IgD-negative memory B cell (primary cell): ENCODE data around the gene COL4A6. TPM values are rescaled to one million over a fixed set of nuclear protein-coding genes. Genes with fewer than 3 reads are reported as not detected.
A peak's percentile ranks its signal among the peaks of the same experiment; 100 is the strongest.

ENCODE experiments used
- H3K27ac Mint-ChIP-seq, 3 donors: one replicate each; pipeline ENCODE4 v1.8.0; 2020 to 2022; ENCODE audit warnings: mild to moderate bottlenecking in 3 of 3, mixed read lengths in 3 of 3, moderate library complexity in 1 of 3
- H3K27me3 Mint-ChIP-seq: one replicate; pipeline ENCODE4 v1.8.0; 2021; ENCODE audit warnings: mixed read lengths
- H3K36me3 Mint-ChIP-seq: one replicate; pipeline ENCODE4 v1.8.0; 2020; ENCODE audit warnings: mild to moderate bottlenecking, mixed read lengths
- H3K4me1 Mint-ChIP-seq, 3 donors: one replicate each; pipeline ENCODE4 v1.8.0; 2020 to 2022; ENCODE audit warnings: mixed read lengths in 3 of 3, mild to moderate bottlenecking in 1 of 3
- H3K4me3 Mint-ChIP-seq, 4 donors: one replicate each; pipeline ENCODE4 v1.8.0; 2020 to 2022; ENCODE audit warnings: mild to moderate bottlenecking in 4 of 4, mixed read lengths in 4 of 4, moderate library complexity in 3 of 4
- H3K9me3 Mint-ChIP-seq, 3 donors: one replicate each; pipeline ENCODE4 v1.8.0; 2020 to 2021; ENCODE audit warnings: mixed read lengths in 3 of 3, mild to moderate bottlenecking in 1 of 3
- polyA plus RNA-seq: library from polyadenylated mRNA; unstranded; fragments of 300-500 nt; fragmentation: Illumina TruSeq; gene quantifications from one replicate; pipeline ENCODE4 v1.2.3, GENCODE V29; 2021

COL4A6 gene
- polyA plus RNA-seq, 1 donor from 2014 or later, result not detected

DNA sequence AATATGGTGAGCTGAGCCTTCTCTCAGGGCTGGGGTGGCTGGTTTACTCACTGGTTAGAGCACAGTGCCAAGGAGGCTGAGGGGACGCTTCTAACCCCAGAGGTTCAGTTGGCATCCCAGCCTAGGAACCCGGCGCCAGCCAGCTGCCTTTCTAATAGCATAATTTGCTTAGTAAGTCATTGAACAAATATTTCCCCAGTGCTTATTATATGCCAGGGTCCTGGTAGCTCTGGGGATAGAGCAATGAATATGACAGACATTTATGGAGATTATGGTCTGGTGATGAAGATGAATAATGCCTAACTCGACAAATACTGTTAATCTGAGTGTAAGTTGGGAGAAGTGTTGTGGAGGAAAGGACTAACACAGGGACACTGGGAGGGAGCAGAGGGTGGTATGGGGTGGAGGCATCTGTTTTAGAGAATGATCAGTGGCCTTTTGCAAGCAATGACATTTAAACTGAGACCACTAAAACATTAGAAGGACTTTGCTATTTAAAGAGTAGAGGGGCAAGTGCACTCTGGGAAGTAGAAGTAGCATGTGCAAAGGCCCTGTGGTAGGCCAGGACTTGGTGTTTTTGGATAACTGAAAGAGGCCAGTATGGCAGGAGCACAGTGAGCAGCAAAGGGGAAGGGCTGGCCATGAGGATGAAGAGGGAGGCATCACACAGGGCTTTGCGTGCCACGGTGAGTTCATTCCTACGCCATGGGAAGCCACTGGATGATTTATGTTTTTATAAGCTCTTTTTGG lies 274.7 kb downstream of the COL4A6 start:
- Mint-ChIP-seq H3K27me3 (peaks cover 3% of the 10 kb centered on the region), H3K9me3 (peaks cover 0 to 3% (median 0%) of the 10 kb centered on the region in 3 donors), H3K36me3 (peaks cover 1% of the 10 kb centered on the region), H3K27ac (no peak overlapping the region), H3K4me1 (peaks cover 0 to 5% (median 4%) of the 10 kb centered on the region in 3 donors), H3K4me3 (no peak overlapping the region)

DNA sequence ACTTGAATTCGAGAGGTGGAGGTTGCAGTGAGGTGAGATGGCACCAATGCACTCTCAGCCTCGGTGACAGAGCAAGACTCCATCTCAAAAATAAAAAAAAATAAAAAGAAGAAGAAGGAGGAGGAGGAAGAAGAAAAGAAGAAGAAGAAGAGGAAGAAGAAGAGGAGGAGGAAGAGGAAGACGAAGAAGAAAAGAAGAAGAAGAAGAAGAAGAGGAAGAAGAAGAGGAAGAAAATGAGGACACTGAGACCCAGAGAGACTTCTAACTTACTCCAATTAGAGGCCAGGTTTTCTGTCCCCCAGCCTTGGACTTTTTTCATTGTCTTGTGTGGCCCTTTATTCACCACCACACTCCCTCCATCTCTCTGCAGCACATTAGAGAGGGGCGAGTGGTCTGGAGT lies 276.0 kb downstream of the COL4A6 start:
- peaks cover 0 to 3% (median 0%) of the 10 kb centered on the region in 3 donors for H3K9me3 Mint-ChIP-seq
- peaks cover 1% of the 10 kb centered on the region for H3K36me3 Mint-ChIP-seq
- no peak overlapping the region for H3K4me3 Mint-ChIP-seq
- peaks cover 3% of the 10 kb centered on the region for H3K27me3 Mint-ChIP-seq
- H3K4me1 Mint-ChIP-seq, result peaks cover 0 to 4% (median 0%) of the 10 kb centered on the region in 3 donors
- H3K27ac Mint-ChIP-seq, result no peak overlapping the region

- peaks cover 0 to 3% (median 0%) of the 10 kb centered on the region in 3 donors for H3K9me3 Mint-ChIP-seq
- no peak overlapping the region for H3K27ac Mint-ChIP-seq
- peaks cover 0 to 4% (median 0%) of the 10 kb centered on the region in 3 donors for H3K4me1 Mint-ChIP-seq
- no peak overlapping the region for H3K4me3 Mint-ChIP-seq
- H3K27me3 Mint-ChIP-seq, result no peaks in the 10 kb centered on the region
- peaks cover 1% of the 10 kb centered on the region for H3K36me3 Mint-ChIP-seq
Measured at GRCh38 chrX:108160309-108160708, 277.9 kb downstream of the COL4A6 start.

GRCh38 chrX:108159028-108159670 lies 279.1 kb downstream of the COL4A6 start:
- H3K4me1 Mint-ChIP-seq, result peaks cover 0 to 4% (median 0%) of the 10 kb centered on the region in 3 donors
- H3K9me3 Mint-ChIP-seq, result peaks cover 0 to 3% (median 0%) of the 10 kb centered on the region in 3 donors
- H3K27me3 Mint-ChIP-seq, result no peaks in the 10 kb centered on the region
- no peak overlapping the region for H3K4me3 Mint-ChIP-seq
- no peak overlapping the region for H3K27ac Mint-ChIP-seq
- H3K36me3 Mint-ChIP-seq, result peaks cover 1% of the 10 kb centered on the region

GRCh38 chrX:108157628-108158027 lies 280.6 kb downstream of the COL4A6 start:
- peaks cover 1% of the 10 kb centered on the region for H3K36me3 Mint-ChIP-seq
- no peaks in the 10 kb centered on the region for H3K4me1 Mint-ChIP-seq
- no peaks in the 10 kb centered on the region for H3K9me3 Mint-ChIP-seq
- H3K4me3 Mint-ChIP-seq, result no peak overlapping the region
- H3K27me3 Mint-ChIP-seq, result no peaks in the 10 kb centered on the region
- no peak overlapping the region for H3K27ac Mint-ChIP-seq

GRCh38 chrX:108156934-108157466 lies 281.2 kb downstream of the COL4A6 start:
- H3K36me3 Mint-ChIP-seq, result peaks cover 1% of the 10 kb centered on the region
- no peaks in the 10 kb centered on the region for H3K9me3 Mint-ChIP-seq
- H3K4me1 Mint-ChIP-seq, result no peaks in the 10 kb centered on the region
- no peak overlapping the region for H3K4me3 Mint-ChIP-seq
- no peaks in the 10 kb centered on the region for H3K27me3 Mint-ChIP-seq
- no peak overlapping the region for H3K27ac Mint-ChIP-seq

GRCh38 chrX:108156082-108156481 lies 282.1 kb downstream of the COL4A6 start:
- peak overlapping the region in 1 of 3 donors; percentile 60 for H3K27ac Mint-ChIP-seq
- H3K4me1 Mint-ChIP-seq, result no peaks in the 10 kb centered on the region
- H3K36me3 Mint-ChIP-seq, result peaks cover 3% of the 10 kb centered on the region
- no peaks in the 10 kb centered on the region for H3K9me3 Mint-ChIP-seq
- H3K27me3 Mint-ChIP-seq, result no peaks in the 10 kb centered on the region
- H3K4me3 Mint-ChIP-seq, result no peak overlapping the region

- H3K27ac Mint-ChIP-seq, result no peak overlapping the region
- H3K36me3 Mint-ChIP-seq, result peaks cover 7% of the 10 kb centered on the region
Measured at GRCh38 chrX:108148524-108148923, 289.7 kb downstream of the COL4A6 start.

DNA sequence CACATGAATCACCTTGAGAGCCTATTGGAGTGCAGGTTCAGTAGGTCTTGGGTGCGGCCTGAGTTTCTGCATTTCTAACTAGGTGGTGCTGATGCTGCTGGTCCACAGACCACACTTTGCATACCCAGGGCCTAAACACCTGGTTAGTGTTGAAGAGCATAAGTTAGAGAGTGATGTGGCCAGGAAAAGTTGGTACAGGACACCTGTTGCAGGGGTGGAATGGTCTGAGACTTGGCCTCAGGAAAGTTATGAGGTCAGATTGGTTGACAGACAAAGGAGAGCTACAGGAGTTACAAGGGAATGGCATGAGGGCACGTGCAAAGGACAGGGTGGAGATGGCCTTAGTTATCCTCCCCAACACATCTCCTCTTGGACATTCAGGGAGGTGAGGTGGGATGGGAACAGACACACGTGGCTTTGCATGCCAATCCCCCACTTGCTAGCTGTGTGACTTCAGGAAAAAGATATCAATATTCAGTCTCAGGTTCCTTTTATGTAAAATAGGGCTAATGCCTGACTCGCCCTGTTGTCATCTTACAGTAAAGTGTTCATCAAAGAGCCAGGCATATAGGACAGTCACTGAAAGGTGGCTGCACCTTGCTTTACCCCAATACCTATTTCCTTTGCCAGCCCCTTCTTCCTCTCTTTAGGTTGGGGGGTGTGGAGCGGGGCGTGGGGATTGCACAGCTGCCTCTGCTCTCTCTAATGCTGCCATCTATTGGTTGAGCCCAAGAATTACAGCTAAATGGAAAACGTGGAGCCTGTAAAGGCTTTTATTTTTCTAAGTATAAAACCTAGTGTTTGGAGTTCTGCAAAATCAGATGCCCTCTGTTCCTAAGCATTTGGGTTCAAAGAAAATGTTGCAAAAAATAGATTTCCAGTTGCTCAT lies 299.2 kb downstream of the COL4A6 start:
- peaks cover 17% of the 10 kb centered on the region for H3K36me3 Mint-ChIP-seq
- no peaks in the 10 kb centered on the region for H3K4me1 Mint-ChIP-seq
- no peak overlapping the region for H3K27ac Mint-ChIP-seq
- no peaks in the 10 kb centered on the region for H3K27me3 Mint-ChIP-seq
- peaks cover 0 to 5% (median 0%) of the 10 kb centered on the region in 3 donors for H3K9me3 Mint-ChIP-seq
- no peak overlapping the region for H3K4me3 Mint-ChIP-seq

More at GRCh38 chrX:108148524-108148923, 289.7 kb downstream of the COL4A6 start:
- no peak overlapping the region for H3K4me3 Mint-ChIP-seq
- no peaks in the 10 kb centered on the region for H3K4me1 Mint-ChIP-seq
- H3K27me3 Mint-ChIP-seq, result peaks cover 2% of the 10 kb centered on the region
- H3K9me3 Mint-ChIP-seq, result no peaks in the 10 kb centered on the region

DNA sequence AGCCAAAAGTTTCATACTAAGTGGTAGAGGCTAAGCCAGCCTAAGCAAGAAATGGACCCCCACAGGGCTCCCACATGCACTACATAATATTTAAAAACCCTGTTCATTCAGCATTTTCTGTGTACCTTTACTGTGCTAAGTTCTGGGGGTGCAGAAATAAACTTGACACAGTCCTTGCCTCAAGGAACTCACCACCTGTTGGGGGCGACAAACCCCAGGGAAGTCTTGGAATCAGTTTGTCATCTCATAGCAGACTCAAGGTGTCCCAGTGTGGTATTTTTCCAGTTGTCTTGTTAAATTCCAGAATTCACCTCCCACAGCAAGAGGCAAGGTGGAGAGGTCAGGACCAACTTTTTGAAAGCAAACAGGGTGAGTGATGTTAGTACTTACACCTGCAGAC lies 303.5 kb downstream of the COL4A6 start:
- H3K9me3 Mint-ChIP-seq, result peaks cover 0 to 5% (median 0%) of the 10 kb centered on the region in 3 donors
- no peaks in the 10 kb centered on the region for H3K4me1 Mint-ChIP-seq
- no peak overlapping the region for H3K27ac Mint-ChIP-seq
- H3K27me3 Mint-ChIP-seq, result peaks cover 1% of the 10 kb centered on the region
- peaks cover 19% of the 10 kb centered on the region for H3K36me3 Mint-ChIP-seq
- no peak overlapping the region for H3K4me3 Mint-ChIP-seq

GRCh38 chrX:108132876-108133275 lies 305.3 kb downstream of the COL4A6 start:
- peaks cover 16% of the 10 kb centered on the region for H3K36me3 Mint-ChIP-seq
- no peaks in the 10 kb centered on the region for H3K9me3 Mint-ChIP-seq
- no peak overlapping the region for H3K4me3 Mint-ChIP-seq
- H3K27me3 Mint-ChIP-seq, result peaks cover 1% of the 10 kb centered on the region
- H3K27ac Mint-ChIP-seq, result no peak overlapping the region
- no peaks in the 10 kb centered on the region for H3K4me1 Mint-ChIP-seq

DNA sequence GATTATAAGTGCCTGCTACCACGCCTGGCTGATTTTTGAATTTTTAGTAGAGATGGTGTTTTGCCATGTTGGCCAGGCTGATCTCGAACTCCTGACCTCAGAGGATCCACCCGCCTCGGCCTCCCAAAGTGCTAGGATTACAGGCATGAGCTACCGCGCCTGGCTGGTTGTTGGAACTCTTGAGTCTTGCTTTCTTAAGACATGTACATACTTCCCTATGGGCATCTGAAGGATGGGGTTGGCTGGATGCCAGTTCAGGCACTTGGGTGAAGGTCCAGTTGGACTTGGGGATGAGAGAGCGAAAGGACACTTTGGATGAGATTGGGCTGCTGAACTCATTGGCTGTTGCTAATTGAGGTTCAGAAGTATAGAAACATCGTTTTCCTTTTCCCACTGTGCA lies 306.2 kb downstream of the COL4A6 start:
- Mint-ChIP-seq H3K27ac (no peak overlapping the region), H3K4me1 (no peaks in the 10 kb centered on the region), H3K36me3 (peaks cover 14% of the 10 kb centered on the region), H3K9me3 (no peaks in the 10 kb centered on the region), H3K4me3 (no peak overlapping the region), H3K27me3 (peaks cover 1% of the 10 kb centered on the region)

- Mint-ChIP-seq H3K36me3 (peaks cover 14% of the 10 kb centered on the region), H3K27ac (no peak overlapping the region), H3K4me1 (no peaks in the 10 kb centered on the region), H3K4me3 (no peak overlapping the region), H3K27me3 (peaks cover 1% of the 10 kb centered on the region), H3K9me3 (no peaks in the 10 kb centered on the region)
Measured at GRCh38 chrX:108131471-108131870, 306.8 kb downstream of the COL4A6 start.

DNA sequence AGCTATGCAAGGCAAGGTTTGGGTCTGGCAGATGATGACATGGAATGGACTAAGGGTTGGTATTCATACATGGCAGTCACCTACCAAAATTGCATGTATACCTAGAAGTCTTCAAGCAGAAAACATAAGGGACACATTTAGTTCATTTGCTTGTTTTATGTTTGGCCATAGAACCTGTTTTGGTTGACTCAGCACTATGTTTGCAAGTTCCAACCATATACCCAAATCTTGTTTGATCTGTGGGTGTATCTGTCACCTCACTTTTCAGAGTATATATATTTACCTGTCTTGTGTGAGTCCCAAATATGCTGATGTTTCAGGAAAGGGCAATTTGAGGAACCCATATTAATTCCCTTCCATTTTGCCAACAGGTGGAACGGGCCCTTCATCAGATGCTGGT lies 307.3 kb downstream of the COL4A6 start:
- Mint-ChIP-seq H3K4me1 (no peaks in the 10 kb centered on the region), H3K36me3 (peaks cover 12% of the 10 kb centered on the region), H3K27me3 (peaks cover 1% of the 10 kb centered on the region), H3K4me3 (no peak overlapping the region), H3K9me3 (no peaks in the 10 kb centered on the region), H3K27ac (no peak overlapping the region)

- peaks cover 0 to 1% (median 0%) of the 10 kb centered on the region in 3 donors for H3K9me3 Mint-ChIP-seq
Measured at GRCh38 chrX:108127152-108127551, 311.1 kb downstream of the COL4A6 start.

More at GRCh38 chrX:108127152-108127551, 311.1 kb downstream of the COL4A6 start:
- H3K27ac Mint-ChIP-seq, result no peak overlapping the region
- peaks cover 8% of the 10 kb centered on the region for H3K36me3 Mint-ChIP-seq
- H3K4me1 Mint-ChIP-seq, result no peaks in the 10 kb centered on the region
- peaks cover 1% of the 10 kb centered on the region for H3K27me3 Mint-ChIP-seq
- no peak overlapping the region for H3K4me3 Mint-ChIP-seq
